Measurements from ENCODE around the gene NPHP4. TPM values are rescaled to one million over a fixed set of nuclear protein-coding genes. Genes with fewer than 3 reads are reported as not detected.
A peak's percentile ranks its signal among the peaks of the same experiment; 100 is the strongest.

The NPHP4 gene
- total RNA-seq, 1 donor from 2014 or later = 16.1 TPM

DNA sequence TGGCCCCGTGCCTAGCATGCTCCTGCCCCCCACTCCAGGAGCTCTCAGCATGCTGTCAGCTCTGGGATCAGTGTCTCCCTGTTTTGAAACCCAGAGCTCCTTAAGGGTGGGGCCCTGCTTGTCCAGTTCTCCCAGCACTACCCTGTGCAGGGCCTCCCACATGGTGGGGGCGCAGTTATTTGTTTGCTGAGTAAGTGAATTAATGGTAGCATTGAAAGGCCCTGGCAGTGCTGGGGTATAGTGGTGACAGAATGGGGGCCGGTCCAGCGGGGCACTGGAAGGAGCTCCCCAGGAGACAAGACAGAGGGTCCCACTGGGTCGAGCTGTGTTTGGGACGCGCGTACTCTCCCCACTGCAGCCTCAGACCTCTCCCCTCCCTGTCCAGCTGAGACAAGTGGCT is 99.9 kb downstream of the NPHP4 start:
- peak; percentile 34 for DNase-seq
- Histone ChIP-seq H3K27ac (no peak overlapping the region), H3K4me1 (no peaks in the 10 kb centered on the region), H3K4me3 (no peak overlapping the region), H3K27me3 (ENCODE audit: low read depth) (no peaks in the 10 kb centered on the region), H3K36me3 (peaks cover 24% of the 10 kb centered on the region), H3K9me3 (no peaks in the 10 kb centered on the region)
- TF ChIP-seq, protein P1, sequence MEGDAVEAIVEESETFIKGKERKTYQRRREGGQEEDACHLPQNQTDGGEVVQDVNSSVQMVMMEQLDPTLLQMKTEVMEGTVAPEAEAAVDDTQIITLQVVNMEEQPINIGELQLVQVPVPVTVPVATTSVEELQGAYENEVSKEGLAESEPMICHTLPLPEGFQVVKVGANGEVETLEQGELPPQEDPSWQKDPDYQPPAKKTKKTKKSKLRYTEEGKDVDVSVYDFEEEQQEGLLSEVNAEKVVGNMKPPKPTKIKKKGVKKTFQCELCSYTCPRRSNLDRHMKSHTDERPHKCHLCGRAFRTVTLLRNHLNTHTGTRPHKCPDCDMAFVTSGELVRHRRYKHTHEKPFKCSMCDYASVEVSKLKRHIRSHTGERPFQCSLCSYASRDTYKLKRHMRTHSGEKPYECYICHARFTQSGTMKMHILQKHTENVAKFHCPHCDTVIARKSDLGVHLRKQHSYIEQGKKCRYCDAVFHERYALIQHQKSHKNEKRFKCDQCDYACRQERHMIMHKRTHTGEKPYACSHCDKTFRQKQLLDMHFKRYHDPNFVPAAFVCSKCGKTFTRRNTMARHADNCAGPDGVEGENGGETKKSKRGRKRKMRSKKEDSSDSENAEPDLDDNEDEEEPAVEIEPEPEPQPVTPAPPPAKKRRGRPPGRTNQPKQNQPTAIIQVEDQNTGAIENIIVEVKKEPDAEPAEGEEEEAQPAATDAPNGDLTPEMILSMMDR (IDR thresholded peaks at IDR 0.05) = no peak
- intact Hi-C loops (cut with DNase I) = no loop called here
- peak in 1 of 2 donors; percentile 29 for ATAC-seq

DNA sequence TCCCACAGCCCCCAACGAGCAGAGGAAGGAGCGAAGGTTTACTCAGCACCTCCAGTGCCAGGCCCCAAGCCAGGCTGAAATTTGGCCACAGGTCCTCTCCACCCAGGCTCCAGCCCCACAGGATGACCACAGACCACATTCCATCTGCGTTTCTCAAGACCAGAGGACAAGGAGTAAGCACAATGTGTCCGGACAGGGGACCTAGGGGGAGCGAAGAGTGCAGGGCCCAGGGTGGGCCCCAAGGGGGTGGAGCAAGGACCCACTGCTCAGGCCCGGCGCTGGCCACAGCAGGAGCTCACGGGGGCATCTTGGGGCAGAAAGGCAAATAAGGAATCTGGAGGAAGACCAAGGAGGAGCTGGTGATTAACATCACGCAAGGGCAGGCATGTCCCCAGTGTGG is 100.5 kb downstream of the NPHP4 start:
- intact Hi-C loops (cut with DNase I) = no loop called here
- H3K36me3 ChIP-seq = peaks cover 24% of the 10 kb centered on the region
- H3K4me1 ChIP-seq = no peaks in the 10 kb centered on the region
- no peak for ATAC-seq
- no peaks in the 10 kb centered on the region for H3K9me3 ChIP-seq
- TF ChIP-seq, protein P1 (IDR thresholded peaks at IDR 0.05) = no peak
- no peak overlapping the region for H3K27ac ChIP-seq
- H3K27me3 ChIP-seq (ENCODE audit: low read depth) = no peaks in the 10 kb centered on the region
- H3K4me3 ChIP-seq = no peak overlapping the region
- peak; percentile 6 for DNase-seq

DNA sequence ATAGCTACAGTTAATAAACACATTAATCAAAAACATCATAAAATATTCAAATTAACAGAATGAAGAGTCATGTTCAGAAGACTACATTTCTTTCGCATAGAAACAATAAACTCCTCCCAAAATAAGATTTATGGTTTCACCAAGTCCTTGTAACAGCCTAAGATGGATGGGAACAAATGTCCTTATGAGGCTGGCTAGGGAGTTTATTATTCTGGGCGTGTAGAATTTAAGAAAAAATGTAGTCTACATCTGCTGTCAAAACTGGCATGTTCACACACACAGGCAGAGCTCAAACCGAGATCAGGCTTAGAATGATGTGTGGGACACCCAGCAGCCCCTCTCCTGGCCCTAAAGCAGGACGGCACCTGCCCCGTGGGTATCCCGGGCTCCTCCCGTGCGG is 101.1 kb downstream of the NPHP4 start:
- ATAC-seq (no peak), DNase-seq (peak; percentile 36)
- Histone ChIP-seq H3K27me3 (ENCODE audit: low read depth) (no peaks in the 10 kb centered on the region), H3K4me1 (no peaks in the 10 kb centered on the region), H3K27ac (no peak overlapping the region), H3K36me3 (peaks cover 28% of the 10 kb centered on the region), H3K4me3 (no peak overlapping the region), H3K9me3 (no peaks in the 10 kb centered on the region)
- intact Hi-C loops (cut with DNase I) = no loop called here
- TF ChIP-seq, protein P1 (IDR thresholded peaks at IDR 0.05) = no peak

DNA sequence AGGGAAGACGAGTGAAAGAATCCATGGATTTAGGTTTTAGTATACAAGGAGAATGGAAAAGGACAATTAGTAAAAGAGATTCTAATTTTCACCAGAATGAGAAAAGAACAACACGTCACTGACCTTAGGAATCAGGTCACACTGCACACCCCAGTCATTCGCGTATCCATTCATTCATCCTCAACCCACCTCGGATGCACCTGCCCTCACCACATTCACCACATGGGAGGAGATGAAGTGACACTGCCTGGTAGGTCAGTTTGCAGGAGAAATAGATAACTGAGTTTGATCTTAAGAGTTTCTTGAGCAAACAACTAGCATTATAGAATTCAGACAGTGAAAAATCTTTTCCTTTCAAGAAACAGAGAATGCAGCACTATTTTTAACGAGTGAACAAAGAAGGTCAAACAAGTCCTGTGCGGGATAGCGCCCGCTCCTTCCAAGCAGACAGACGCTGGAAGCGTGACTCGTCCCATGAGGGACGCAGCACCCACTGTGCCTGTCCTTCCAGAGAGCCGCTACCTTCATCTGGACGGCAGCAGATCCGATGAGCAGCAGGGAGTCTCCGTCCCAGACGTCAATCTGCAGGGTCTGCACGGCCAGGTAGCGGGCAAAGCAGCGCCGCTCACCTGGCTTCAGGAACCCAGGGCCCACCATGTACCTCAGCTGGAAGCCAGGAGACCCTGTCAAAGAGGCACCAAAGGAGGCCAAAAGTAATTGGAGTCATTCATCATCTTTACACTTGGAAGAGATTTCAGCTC is 101.7 kb downstream of the NPHP4 start:
- H3K4me1 ChIP-seq = no peaks in the 10 kb centered on the region
- peaks cover 28% of the 10 kb centered on the region for H3K36me3 ChIP-seq
- intact Hi-C loops (cut with DNase I) = no loop called here
- ATAC-seq = no peak
- no peak overlapping the region for H3K4me3 ChIP-seq
- TF ChIP-seq, protein P1 (IDR thresholded peaks at IDR 0.05) = no peak
- no peaks in the 10 kb centered on the region for H3K27me3 ChIP-seq (ENCODE audit: low read depth)
- H3K27ac ChIP-seq = no peak overlapping the region
- DNase-seq = peak; percentile 20
- H3K9me3 ChIP-seq = no peaks in the 10 kb centered on the region

DNA sequence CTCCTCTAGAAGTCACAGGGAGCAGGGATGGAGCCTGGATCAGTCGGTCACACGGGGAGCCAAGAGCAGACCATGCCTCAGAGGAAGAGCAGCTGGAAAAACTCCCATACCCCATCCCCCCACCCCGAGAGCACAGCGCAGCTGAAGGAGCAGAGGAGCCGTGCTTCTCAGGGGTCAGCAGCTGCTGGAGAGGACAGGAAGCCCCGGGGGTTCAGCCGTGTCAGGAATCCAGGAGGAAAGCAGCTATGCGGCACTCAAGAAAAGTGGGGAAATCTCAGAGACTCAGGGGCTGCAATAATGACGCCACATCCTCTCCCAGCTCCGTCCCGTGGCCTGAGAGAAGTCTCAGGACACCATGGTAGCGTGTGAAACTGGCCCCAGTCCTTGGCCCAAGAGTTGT is 102.3 kb downstream of the NPHP4 start:
- DNase-seq = peak; percentile 9
- no peak for ATAC-seq
- H3K36me3 ChIP-seq = peaks cover 29% of the 10 kb centered on the region
- H3K4me1 ChIP-seq = no peaks in the 10 kb centered on the region
- no peaks in the 10 kb centered on the region for H3K27me3 ChIP-seq (ENCODE audit: low read depth)
- no peaks in the 10 kb centered on the region for H3K9me3 ChIP-seq
- TF ChIP-seq, protein P1 (IDR thresholded peaks at IDR 0.05) = no peak
- no peak overlapping the region for H3K4me3 ChIP-seq
- intact Hi-C loops (cut with DNase I) = no loop called here
- H3K27ac ChIP-seq = no peak overlapping the region
